Stimulated activated CD4-positive, alpha-beta T cell treated with anti-CD3 and anti-CD28 coated beads, Interleukin-15, amount 100 ng/mL, for 24 hours (primary cell): ENCODE results near the gene FBXL14.

Experiments
- DNase-seq: peaks from one replicate; pipeline ENCODE4 v3.0.0-alpha.2; 2020

Gene FBXL14

DNA sequence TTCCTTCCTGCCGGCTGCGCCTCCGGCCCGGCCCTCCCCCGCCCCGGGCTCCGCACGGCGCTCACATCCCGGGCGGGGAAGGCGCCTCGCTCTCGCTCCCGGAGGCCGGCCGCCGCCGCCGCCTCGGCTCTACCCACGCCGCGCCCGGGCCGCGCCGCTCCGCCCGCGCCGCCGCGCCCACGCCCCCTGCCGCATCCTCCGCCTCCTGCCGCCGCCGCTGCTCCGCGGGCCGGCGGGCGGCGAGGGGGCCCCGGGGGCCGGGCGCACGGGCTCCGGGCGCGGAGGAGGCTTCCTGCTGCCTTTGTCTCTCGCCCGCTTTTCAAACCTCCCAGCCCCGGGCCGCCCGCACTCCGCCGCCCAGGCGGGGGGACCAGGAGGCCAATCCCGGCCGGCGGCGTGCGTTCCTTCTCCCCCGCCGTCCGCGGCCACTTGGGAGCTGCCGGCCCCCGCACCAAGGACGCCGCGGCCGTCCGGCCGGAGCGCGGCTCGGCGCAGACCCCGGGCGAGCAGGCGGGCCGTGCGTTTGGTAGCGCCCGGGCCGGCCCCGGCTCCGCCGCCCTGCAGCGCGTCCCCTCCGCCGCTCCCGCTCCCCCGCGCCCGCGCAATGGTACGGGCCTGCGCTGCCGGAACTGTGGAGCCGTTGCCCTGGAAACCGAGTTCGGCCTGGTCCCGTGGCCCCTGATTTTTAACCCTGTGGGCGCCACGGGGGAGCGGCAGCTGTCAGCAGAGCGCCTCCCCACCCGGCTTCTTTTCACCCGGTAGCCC, at the start of gene FBXL14:
TSS of gene FBXL14 (minus strand) at position 321 of the 765 bp plus-strand sequence. CDS start 515 bp downstream, outside the sequence.
- peak; percentile 92 for DNase-seq

- DNase-seq: no peak
These were observed 49.6 kb upstream of the FBXL14 start for GRCh38 chr12:1643905-1644533.

GRCh38 chr12:1643043-1643442, 48.7 kb upstream of the FBXL14 start:
- DNase-seq: no peak

- DNase-seq: no peak
These were observed 48.1 kb upstream of the FBXL14 start for GRCh38 chr12:1642513-1642912.

DNA sequence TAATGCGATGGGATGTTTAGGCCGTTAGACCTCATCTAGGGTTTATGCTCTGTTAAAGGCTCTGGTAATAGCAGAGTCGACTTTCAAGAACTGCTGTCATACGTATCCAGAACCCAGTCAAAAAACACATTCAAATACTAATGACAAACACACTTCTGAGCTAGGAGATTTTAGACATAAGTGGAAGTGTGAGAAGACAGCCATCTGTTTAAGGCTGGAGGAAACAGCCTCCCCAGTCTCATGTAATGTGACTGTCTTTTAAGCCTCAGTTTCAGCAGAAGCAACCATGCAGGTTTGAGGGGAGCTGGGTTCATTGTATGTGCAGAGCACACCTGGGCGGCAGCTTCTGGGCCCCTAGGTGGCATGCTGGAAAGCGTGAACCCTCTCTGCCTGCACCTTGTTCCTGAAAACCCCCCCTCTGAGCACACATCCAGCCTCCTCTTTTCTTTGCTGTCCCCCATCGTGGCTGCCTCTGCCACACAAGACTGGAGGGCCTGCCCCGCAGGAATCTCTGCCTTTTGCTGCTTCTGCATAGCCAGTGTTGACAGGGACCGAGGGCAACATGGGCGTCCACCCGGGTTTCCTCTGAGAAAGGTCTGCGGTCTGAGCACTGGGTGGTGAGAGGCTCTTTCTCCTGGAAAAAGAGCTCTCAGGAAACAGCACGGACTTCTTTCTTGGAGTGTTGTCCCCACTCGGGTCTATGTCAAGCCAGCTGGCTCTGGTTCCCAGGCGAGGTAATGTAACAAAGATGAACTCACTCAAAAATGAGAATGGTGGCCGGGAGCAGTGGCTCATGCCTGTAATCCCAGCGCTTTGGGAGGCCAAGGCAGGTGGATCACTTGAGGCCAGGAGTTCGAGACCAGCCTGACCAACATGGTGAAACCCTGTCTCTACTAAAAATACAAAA, 46.2 kb upstream of the FBXL14 start:
- no peak for DNase-seq

DNA sequence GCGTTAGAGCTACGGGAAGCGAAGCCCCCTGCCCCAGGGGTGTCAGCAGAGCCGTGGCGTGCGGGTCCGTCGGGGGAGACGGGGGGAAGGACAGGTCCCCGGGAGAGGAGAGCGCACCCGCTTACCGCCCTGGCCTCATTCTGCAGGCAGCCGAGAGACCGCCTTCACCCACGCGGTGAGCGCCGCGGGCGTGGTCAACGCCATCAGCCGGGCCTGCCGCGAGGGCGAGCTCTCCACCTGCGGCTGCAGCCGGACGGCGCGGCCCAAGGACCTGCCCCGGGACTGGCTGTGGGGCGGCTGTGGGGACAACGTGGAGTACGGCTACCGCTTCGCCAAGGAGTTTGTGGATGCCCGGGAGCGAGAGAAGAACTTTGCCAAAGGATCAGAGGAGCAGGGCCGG, 45.2 kb upstream of the FBXL14 start:
- DNase-seq: no peak

- no peak for DNase-seq
These were observed 43.8 kb upstream of the FBXL14 start for GRCh38 chr12:1638203-1638602.

DNA sequence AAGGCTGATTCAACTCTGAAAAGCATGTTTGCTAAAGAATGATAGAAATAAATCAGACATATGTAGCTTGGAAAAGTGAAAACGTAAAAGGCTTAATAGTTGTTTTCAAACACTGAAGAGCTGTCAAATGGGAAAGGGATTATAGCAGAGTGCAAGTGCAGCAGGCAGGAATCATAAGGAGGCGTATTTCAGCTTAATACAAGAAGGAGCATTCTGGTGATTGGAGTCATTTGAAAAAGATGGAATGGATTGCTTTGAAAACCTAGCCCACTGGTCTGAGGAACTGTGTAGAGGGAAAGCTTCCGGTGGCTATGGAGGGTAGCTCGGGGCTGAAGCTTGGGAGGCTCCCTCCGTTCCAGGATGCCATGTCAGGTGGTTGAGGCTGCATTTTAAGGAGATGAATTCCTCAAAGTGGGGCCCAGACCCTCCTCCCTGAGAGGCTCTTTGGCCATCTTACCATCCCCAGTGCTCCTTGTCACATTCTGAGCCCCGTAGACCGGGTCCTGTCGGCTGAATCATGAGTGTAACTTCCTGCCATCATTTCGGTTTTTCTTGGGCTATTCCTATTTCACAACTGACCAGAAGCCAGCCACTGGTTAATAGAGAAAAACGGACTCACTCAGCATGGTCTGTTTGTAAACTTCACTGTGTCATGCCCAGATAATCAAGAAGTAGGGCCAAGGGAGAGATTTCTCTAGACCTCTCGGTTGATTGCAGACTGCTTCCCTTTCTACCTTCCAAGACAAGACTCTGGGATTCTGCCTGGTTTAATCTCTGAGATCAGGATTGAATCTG, 41.1 kb upstream of the FBXL14 start:
- no peak for DNase-seq

- DNase-seq: peak; percentile 74
These were observed 40.3 kb upstream of the FBXL14 start for GRCh38 chr12:1634590-1635191.

DNA sequence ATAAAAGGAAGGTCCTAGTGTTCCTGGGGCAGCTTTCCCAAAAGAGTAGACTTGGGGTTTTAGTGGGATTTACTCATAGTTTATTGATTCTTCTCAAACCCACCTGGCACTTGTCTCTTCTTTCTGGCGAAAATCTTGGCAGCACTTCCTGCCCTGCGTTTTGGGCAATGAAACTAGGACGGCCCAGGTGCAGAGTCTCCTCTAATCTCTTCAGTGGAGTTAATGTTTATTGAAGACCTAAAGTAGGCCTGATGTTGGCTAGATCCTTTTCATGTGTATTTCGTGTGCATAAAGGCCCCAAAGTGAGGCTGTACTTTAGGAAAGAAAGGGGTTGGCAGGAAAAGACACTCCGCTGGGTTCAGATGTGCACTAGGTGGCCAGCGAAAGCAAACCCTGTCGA, 39.8 kb upstream of the FBXL14 start:
- DNase-seq: no peak

- no peak for DNase-seq
These were observed 39.1 kb upstream of the FBXL14 start for GRCh38 chr12:1633459-1633858.

DNA sequence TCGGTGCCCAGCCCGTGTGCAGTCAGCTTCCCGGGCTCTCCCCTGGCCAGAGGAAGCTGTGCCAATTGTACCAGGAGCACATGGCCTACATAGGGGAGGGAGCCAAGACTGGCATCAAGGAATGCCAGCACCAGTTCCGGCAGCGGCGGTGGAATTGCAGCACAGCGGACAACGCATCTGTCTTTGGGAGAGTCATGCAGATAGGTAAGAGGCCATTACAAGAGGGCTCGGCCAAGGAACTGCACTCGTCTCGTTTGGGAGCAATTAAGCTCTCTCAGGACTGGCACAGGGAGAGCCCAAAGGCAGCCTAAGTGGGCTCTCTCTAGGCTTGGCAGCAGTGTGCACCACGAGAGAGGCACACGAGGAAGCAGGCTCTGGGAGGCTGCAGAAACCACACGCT, 38.3 kb upstream of the FBXL14 start:
- no peak for DNase-seq

GRCh38 chr12:1630827-1631591, 36.6 kb upstream of the FBXL14 start:
- no peak for DNase-seq

DNA sequence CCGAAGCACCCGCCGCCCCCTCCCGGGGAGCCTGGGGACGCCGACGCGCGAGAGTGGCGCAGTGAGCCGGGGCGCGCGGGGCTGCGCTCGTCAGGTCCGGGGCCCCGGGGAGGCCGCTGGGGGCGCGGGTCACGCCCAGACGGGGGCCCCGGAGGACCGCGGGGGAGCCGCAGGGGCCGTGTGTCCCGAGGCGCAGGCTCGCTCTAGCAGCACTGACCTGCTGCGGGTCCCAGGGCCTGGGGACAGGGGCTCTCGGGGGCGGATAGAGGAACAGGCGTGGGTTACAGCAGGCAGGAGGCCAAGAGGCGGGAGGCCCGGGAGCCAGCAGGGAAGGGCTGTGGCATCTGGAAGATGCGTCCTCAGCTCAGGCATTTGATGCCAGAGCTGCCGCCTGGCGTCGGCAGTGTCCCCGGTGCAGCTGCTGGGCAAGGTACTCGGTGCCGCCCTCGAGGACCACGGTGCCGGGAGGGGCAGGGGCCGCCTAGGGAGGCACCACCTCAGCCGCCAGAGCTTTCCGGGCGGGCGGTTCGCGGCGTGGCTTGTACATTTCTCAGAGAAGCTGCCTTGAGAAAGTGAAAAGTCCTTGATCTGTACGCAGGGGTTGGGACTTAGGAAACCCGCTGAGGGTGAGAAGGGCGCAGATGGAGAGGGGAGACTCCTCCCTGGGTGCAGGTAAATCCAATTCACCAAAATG, 35.9 kb upstream of the FBXL14 start:
- DNase-seq: peak; percentile 39

- DNase-seq: no peak
These were observed 35.2 kb upstream of the FBXL14 start for GRCh38 chr12:1629338-1630132.

DNA sequence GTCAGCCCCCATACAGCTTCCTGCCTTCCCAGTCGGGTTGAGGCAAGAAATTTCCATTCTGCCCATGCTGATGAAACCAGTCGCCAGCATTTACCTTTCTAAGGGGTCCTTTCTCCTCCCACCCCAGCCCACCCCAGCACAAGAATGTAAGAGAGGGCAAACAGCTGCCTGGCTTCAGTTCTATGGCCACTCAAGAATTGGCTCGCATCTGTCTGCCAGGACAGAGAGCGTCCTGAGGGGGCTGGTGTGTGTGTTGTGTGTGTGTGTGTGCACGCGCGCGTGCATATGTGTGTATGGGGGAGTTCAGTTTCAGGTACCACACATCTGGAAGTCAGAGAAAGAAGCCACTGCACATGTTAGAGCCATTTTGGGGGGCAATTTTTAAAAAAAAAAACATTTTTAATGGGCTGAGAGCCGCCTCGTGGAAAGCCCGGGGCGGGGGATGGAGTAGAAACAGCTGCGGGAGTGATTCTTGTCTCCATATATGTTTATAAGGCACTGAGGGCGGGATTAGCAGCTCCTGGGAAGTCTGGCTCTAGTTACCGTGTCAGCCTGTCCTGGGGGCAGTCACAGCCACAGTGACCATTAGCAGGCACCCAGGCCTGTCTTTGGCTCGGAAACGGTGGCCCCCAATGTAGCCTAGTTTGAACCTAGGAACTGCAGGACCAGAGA, 34.4 kb upstream of the FBXL14 start, which contains the start of gene WNT5B:
TSS of gene WNT5B (plus strand) at position 566 of the 672 bp plus-strand sequence. CDS start 2,124 bp downstream, outside the sequence.
- no peak for DNase-seq

DNA sequence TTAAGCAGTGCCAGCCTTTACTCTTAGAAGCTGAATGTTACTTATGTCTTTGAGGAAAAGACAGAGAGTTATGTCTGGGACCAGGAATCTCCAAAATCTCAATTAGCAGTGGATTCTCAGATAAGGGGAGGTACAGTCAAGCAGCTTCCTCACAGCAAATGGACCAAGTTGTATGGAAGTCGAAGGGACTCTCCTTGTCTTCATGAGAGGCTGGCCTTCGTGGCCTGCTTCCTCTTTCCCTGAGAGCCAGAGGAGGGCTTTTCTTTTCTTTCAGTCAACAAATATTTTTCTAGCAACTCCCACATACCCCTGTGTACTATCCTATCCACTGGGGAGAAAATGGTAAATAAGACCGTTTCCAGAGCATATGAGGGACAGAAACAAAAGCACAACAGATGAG, 28.0 kb upstream of the FBXL14 start:
- DNase-seq: no peak

DNA sequence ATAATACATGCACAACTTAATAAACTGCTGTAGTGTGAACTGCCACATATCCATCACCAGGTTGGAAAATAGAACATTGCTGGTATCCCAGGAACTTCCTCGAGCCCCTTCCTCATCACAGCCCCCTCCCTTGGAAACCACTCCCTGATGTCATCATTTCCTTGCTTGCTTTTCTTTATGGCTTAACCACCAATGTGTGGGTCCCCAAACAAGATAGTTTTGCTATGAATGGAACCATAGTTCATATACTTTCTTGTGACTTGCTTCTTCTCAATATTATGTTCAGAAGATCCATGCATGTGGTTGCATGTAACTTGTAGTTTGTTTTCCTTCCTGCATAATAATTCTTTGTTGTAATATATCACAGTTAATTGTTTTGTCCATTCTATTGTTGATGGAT, 25.7 kb upstream of the FBXL14 start:
- DNase-seq: no peak

DNA sequence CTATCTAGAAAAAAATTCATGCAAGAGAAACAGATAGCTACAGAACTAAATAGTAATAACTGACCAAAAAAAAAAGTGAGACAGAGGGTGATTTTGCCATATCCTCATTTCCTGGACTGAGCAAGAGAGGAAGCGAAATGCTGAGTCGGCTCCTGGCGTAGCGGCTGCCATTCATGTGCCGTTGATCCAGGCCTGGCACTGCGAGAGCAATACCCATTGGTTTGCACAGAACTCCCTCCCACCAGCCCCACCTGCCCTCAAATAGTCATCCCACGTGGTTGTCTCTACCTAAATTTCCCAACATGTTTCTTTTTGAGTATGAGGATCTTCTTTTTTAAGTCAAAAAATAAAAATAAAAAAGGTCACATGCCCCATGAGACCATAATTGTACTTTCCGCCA, 25.2 kb upstream of the FBXL14 start:
- peak; percentile 40 for DNase-seq
